Neuronal stem cell (in vitro differentiated cells): Measurements from ENCODE around the gene GPC5.

Source experiments
- DNase-seq: peaks from one replicate; pipeline ENCODE4 v3.0.0-alpha.2; 2013; ENCODE audit warnings: low spot score
- H2AFZ ChIP-seq: one replicate; pipeline ENCODE4 v1.6.1; 2013; ENCODE audit warnings: mild to moderate bottlenecking, low read length, inconsistent platforms
- H2AK5ac ChIP-seq: 2 replicates; pipeline ENCODE4 v1.6.1; 2013; ENCODE audit warnings: low read depth, mild to moderate bottlenecking, inconsistent platforms, low read length, moderate library complexity, mixed read lengths
- H2BK120ac ChIP-seq: 2 replicates; pipeline ENCODE4 v1.6.1; 2013; ENCODE audit warnings: low read depth, mild to moderate bottlenecking, inconsistent platforms, low read length, moderate library complexity, mixed read lengths
- H2BK12ac ChIP-seq: one replicate; pipeline ENCODE4 v1.6.1; 2013; ENCODE audit warnings: low read length, inconsistent platforms
- H2BK15ac ChIP-seq: 2 replicates; pipeline ENCODE4 v1.6.1; 2013; ENCODE audit warnings: mild to moderate bottlenecking, low read length, inconsistent platforms, mixed read lengths
- H2BK5ac ChIP-seq: one replicate; pipeline ENCODE4 v1.6.1; 2013; ENCODE audit warnings: inconsistent platforms, mild to moderate bottlenecking, low read length, moderate library complexity
- H3K14ac ChIP-seq: one replicate; pipeline ENCODE4 v1.6.1; 2013; ENCODE audit warnings: low read length, inconsistent platforms
- H3K18ac ChIP-seq: 2 replicates; pipeline ENCODE4 v1.6.1; 2013; ENCODE audit warnings: low read length, inconsistent platforms
- H3K23ac ChIP-seq: 2 replicates; pipeline ENCODE4 v1.6.1; 2013; ENCODE audit warnings: low read depth, mild to moderate bottlenecking, mixed read lengths, low read length, inconsistent platforms; ENCODE audit not compliant: poor library complexity
- H3K27ac ChIP-seq: replicated peaks from 3 replicates; pipeline ENCODE4 v1.5.1; 2013; ENCODE audit warnings: low read length, inconsistent platforms
- H3K27me3 ChIP-seq, 3 experiments: 2 replicates each; pipeline ENCODE4 v1.6.1; 2013; ENCODE audit warnings: low read length in 3 of 3, mild to moderate bottlenecking in 2 of 3, inconsistent platforms in 1 of 3, low read depth in 1 of 3, mixed read lengths in 1 of 3, moderate library complexity in 1 of 3; ENCODE audit not compliant: control insufficient read depth in 3 of 3, insufficient read depth in 3 of 3
- H3K36me3 ChIP-seq, 2 donors: replicated peaks in 1 of 2; 2 replicates each; pipeline ENCODE4 v1.6.1; 2013; ENCODE audit warnings: low read length in 2 of 2; ENCODE audit not compliant: control insufficient read depth in 2 of 2, insufficient read depth in 2 of 2
- H3K4ac ChIP-seq: 2 replicates; pipeline ENCODE4 v1.6.1; 2013; ENCODE audit warnings: inconsistent platforms, mild to moderate bottlenecking, low read length, moderate library complexity
- H3K4me1 ChIP-seq, 2 donors: 1 replicate in 1 of 2; 2 replicates in 1 of 2; pipeline ENCODE4 v1.6.1; 2013; ENCODE audit warnings: low read length in 2 of 2, low read depth in 1 of 2; ENCODE audit not compliant: control insufficient read depth in 2 of 2, insufficient read depth in 1 of 2
- H3K4me2 ChIP-seq: one replicate; pipeline ENCODE4 v1.6.1; 2013; ENCODE audit warnings: mild to moderate bottlenecking, low read length, inconsistent platforms; ENCODE audit not compliant: insufficient read depth, poor library complexity, severe bottlenecking
- H3K4me3 ChIP-seq, 2 donors: 2 replicates each; pipeline ENCODE4 v1.5.1; 2013; ENCODE audit warnings: low read length in 2 of 2, mild to moderate bottlenecking in 2 of 2, inconsistent platforms in 1 of 2, moderate library complexity in 1 of 2
- H3K79me1 ChIP-seq: one replicate; pipeline ENCODE4 v1.6.1; 2013; ENCODE audit warnings: low read depth, mild to moderate bottlenecking, inconsistent platforms, low read length, moderate library complexity
- H3K9ac ChIP-seq: one replicate; pipeline ENCODE4 v1.6.1; 2013; ENCODE audit warnings: mild to moderate bottlenecking, low read depth, low read length, inconsistent platforms; ENCODE audit not compliant: poor library complexity
- H3K9me3 ChIP-seq, 2 donors: replicated peaks in 1 of 2; 2 replicates each; pipeline versions ENCODE3 to v1.6.1; 2013; ENCODE audit warnings: low read length in 2 of 2, mild to moderate bottlenecking in 2 of 2, inconsistent platforms in 1 of 2, low read depth in 1 of 2, mixed read lengths in 1 of 2, moderate library complexity in 1 of 2; ENCODE audit not compliant: control insufficient read depth in 2 of 2, insufficient read depth in 1 of 2
- H4K8ac ChIP-seq: one replicate; pipeline ENCODE4 v1.6.1; 2013; ENCODE audit warnings: low read depth, mild to moderate bottlenecking, inconsistent platforms, low read length, moderate library complexity
- H4K91ac ChIP-seq: one replicate; pipeline ENCODE4 v1.6.1; 2013; ENCODE audit warnings: low read length, low read depth, mild to moderate bottlenecking, inconsistent platforms; ENCODE audit not compliant: poor library complexity
- WGBS, 2 donors: extraction: QIAGEN DNeasy Blood & Tissue Kit; methylation state at CpG; one replicate each; pipeline ENCODE4 v1.1.7; 2013; ENCODE audit warnings: missing lambda C conversion rate in 2 of 2, mixed read lengths in 1 of 2; ENCODE audit not compliant: insufficient read length in 2 of 2, insufficient replicate concordance in 1 of 2; ENCODE audit errors: extremely low coverage in 2 of 2; 5-methylcytosine and 5-hydroxymethylcytosine counted together

Gene GPC5

DNA sequence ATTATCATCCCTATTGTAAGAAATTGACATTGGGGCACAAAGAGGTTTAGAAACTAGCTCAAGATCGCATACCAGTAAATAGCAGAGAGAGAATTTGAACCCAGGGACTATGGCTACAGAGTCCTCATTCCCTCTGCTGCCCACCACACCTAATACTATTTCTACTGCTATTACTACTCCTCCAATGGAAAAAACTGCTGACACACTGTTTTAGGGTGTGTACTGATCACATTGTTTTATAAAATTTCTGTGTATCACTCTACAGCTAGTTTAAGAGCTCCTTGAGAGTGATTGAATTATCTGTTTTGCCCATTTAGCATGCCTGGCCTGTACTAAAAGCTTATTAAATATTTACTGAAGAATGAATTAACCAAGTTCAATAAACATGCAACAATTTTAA, 552.4 kb downstream of the GPC5 start:
- Histone ChIP-seq H3K4me2 (no peak overlapping the region), H3K9me3 (no peaks in the 10 kb centered on the region), H3K18ac (no peak overlapping the region), H2BK120ac (no peak overlapping the region), H4K91ac (no peak overlapping the region), H3K4me1 (peaks cover 4% of the 10 kb centered on the region in 2 donors), H2AFZ (no peak overlapping the region), H3K36me3 (no peaks in the 10 kb centered on the region), H3K4ac (no peak overlapping the region), H3K4me3 (no peak overlapping the region), H2AK5ac (no peak overlapping the region), H2BK15ac (no peak overlapping the region), H2BK5ac (no peak overlapping the region), H3K9ac (no peak overlapping the region), H3K14ac (no peak overlapping the region), H3K27me3 (no peaks in the 10 kb centered on the region), H3K23ac (no peak overlapping the region), H3K27ac (no peak overlapping the region), H2BK12ac (no peak overlapping the region), H4K8ac (no peak overlapping the region), H3K79me1 (no peaks in the 10 kb centered on the region)
- WGBS, 2 donors, result no CpG with 5 or more reads among the region's 1 CpG
- no peak for DNase-seq

DNA sequence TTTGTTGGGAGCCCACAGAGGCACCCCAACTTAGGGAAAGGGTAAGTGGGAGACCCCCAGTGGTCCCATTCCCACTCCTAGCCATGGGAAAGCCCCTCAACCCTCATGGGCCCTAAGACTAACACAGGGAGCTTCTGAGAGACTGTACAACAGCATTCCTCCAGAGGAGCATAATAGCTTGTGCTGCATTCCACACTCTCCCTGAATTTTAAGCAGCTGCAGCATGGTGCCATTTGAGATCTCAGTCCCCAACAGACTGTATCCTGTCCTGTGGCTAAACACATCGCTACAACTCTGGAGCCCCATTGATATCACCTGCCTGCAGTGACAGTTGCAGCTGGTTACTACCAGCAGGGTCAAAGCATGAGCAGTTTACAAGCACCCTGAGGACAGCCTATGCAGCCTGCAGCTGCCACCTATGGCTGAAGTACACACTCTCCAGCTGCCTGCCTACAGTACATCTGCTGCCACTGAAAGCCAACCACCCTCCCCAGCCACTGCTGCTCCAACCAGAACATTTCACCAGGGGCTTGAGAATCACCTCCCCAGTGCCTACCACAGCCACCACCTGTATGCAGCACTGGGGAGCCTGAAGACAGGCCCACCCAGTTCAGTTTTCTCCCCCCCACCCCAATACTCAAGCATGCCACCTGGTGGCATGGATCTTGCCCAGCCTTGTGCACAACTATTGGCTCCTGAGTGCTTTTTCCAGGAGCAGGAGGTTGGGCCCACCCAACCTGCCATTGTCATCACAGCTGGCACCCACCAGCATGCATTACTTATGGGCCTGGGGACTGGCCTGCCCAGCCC, 557.3 kb downstream of the GPC5 start:
- peak overlapping the region; percentile 86 for H2AFZ ChIP-seq
- H2BK5ac ChIP-seq, result peak overlapping the region; percentile 15
- H3K18ac ChIP-seq, result peak overlapping the region; percentile 89
- H2BK120ac ChIP-seq, result peak overlapping the region; percentile 12
- no peak overlapping the region for H2BK15ac ChIP-seq
- H2BK12ac ChIP-seq, result no peak overlapping the region
- H3K23ac ChIP-seq, result no peak overlapping the region
- H3K27me3 ChIP-seq, result no peaks in the 10 kb centered on the region
- H3K9me3 ChIP-seq, result no peaks in the 10 kb centered on the region
- H3K4me1 ChIP-seq, result peaks cover 4% of the 10 kb centered on the region in 2 donors
- no peak overlapping the region for H3K4ac ChIP-seq
- peak; percentile 9 for DNase-seq
- H4K91ac ChIP-seq, result no peak overlapping the region
- H3K9ac ChIP-seq, result no peak overlapping the region
- H3K4me3 ChIP-seq, result no peak overlapping the region
- H4K8ac ChIP-seq, result no peak overlapping the region
- H3K36me3 ChIP-seq, result no peaks in the 10 kb centered on the region
- no peak overlapping the region for H3K27ac ChIP-seq
- no peak overlapping the region for H2AK5ac ChIP-seq
- H3K79me1 ChIP-seq, result no peaks in the 10 kb centered on the region
- WGBS, 2 donors, result no CpG with 5 or more reads among the region's 1 CpG
- H3K4me2 ChIP-seq, result no peak overlapping the region
- H3K14ac ChIP-seq, result peak overlapping the region; percentile 27

- H3K18ac ChIP-seq, result no peak overlapping the region
- no peak overlapping the region for H3K4me2 ChIP-seq
- H3K9me3 ChIP-seq, result no peaks in the 10 kb centered on the region
- no peak for DNase-seq
- no peak overlapping the region for H2BK15ac ChIP-seq
- no peak overlapping the region for H2AK5ac ChIP-seq
- no peak overlapping the region for H3K14ac ChIP-seq
- no peak overlapping the region for H2AFZ ChIP-seq
- no peak overlapping the region for H2BK12ac ChIP-seq
- H3K27ac ChIP-seq, result no peak overlapping the region
- no peak overlapping the region for H4K8ac ChIP-seq
- no peaks in the 10 kb centered on the region for H3K79me1 ChIP-seq
- no peak overlapping the region for H4K91ac ChIP-seq
- WGBS, 2 donors, result no CpG with 5 or more reads among the region's 1 CpG
- H3K36me3 ChIP-seq, result no peaks in the 10 kb centered on the region
- no peak overlapping the region for H3K9ac ChIP-seq
- H2BK5ac ChIP-seq, result no peak overlapping the region
- no peak overlapping the region for H2BK120ac ChIP-seq
- no peaks in the 10 kb centered on the region for H3K4me1 ChIP-seq
- H3K4me3 ChIP-seq, result no peak overlapping the region
- no peaks in the 10 kb centered on the region for H3K27me3 ChIP-seq
- H3K4ac ChIP-seq, result no peak overlapping the region
- H3K23ac ChIP-seq, result no peak overlapping the region
These were observed 562.5 kb downstream of the GPC5 start for GRCh38 chr13:91960947-91961346.

- Histone ChIP-seq H2BK15ac (no peak overlapping the region), H4K91ac (no peak overlapping the region), H3K9ac (no peak overlapping the region), H3K79me1 (no peaks in the 10 kb centered on the region), H2BK5ac (no peak overlapping the region), H2AK5ac (no peak overlapping the region), H3K4ac (no peak overlapping the region), H2BK12ac (no peak overlapping the region), H3K23ac (no peak overlapping the region), H2AFZ (no peak overlapping the region), H3K4me2 (no peak overlapping the region), H3K36me3 (no peaks in the 10 kb centered on the region), H3K4me1 (no peaks in the 10 kb centered on the region), H3K14ac (no peak overlapping the region), H3K27ac (no peak overlapping the region), H3K18ac (no peak overlapping the region), H3K4me3 (no peak overlapping the region), H3K27me3 (no peaks in the 10 kb centered on the region), H2BK120ac (no peak overlapping the region), H3K9me3 (no peaks in the 10 kb centered on the region), H4K8ac (no peak overlapping the region)
- DNase-seq, result no peak
These were observed 564.5 kb downstream of the GPC5 start for GRCh38 chr13:91962946-91963345.
